Kidney (tissue), 14 donors: ENCODE results near the gene GADD45A. TPM values are rescaled to one million over a fixed set of nuclear protein-coding genes. Genes with fewer than 3 reads are reported as not detected.

Experiments
- DNase-seq, 5 donors: peaks; one replicate each; pipeline ENCODE4 v3.0.0-alpha.2; 2013 to 2020
- FAIRE-seq: peaks from 2 replicates; lab custom pipeline; 2012; peaks lifted over from hg19 to GRCh38; lab: Jason Lieb, UNC
- H3K27ac ChIP-seq, 2 donors: one replicate each; pipeline ENCODE4 v1.7.0; 2013; ENCODE audit warnings: low read depth in 2 of 2, low read length in 2 of 2, inconsistent platforms in 1 of 2
- H3K27me3 ChIP-seq: one replicate; pipeline ENCODE4 v1.7.1; 2013; ENCODE audit warnings: low read length, inconsistent platforms; ENCODE audit not compliant: control insufficient read depth, insufficient read depth
- H3K36me3 ChIP-seq, 3 donors: one replicate each; pipeline versions ENCODE4 v1.7.0 to v1.7.1; 2013; ENCODE audit warnings: low read length in 3 of 3, control low read depth in 1 of 3, inconsistent platforms in 1 of 3; ENCODE audit not compliant: insufficient read depth in 3 of 3, control insufficient read depth in 2 of 3
- H3K4me1 ChIP-seq, 3 donors: one replicate each; pipeline versions ENCODE4 v1.7.0 to v1.7.1; 2013; ENCODE audit warnings: low read length in 3 of 3, inconsistent platforms in 1 of 3, low read depth in 1 of 3; ENCODE audit not compliant: control insufficient read depth in 2 of 3, insufficient read depth in 2 of 3
- H3K4me3 ChIP-seq, 3 donors: one replicate each; pipeline versions ENCODE4 v1.7.0 to v1.8.1; 2013; ENCODE audit warnings: low read length in 3 of 3, control low read depth in 1 of 3, inconsistent platforms in 1 of 3
- H3K9ac ChIP-seq, 3 donors: one replicate each; pipeline versions ENCODE4 v1.7.0 to v1.7.1; 2013; ENCODE audit warnings: low read length in 3 of 3, control low read depth in 1 of 3, inconsistent platforms in 1 of 3
- H3K9me3 ChIP-seq, 3 donors: one replicate each; pipeline versions ENCODE4 v1.7.0 to v1.7.1; 2013; ENCODE audit warnings: low read length in 3 of 3, control low read depth in 1 of 3, inconsistent platforms in 1 of 3; ENCODE audit not compliant: control insufficient read depth in 2 of 3, insufficient read depth in 1 of 3
- CTCF ChIP-seq: IDR thresholded peaks from 3 replicates; pipeline ENCODE4 v1.5.1; 2012; ENCODE audit warnings: mild to moderate bottlenecking, moderate library complexity, borderline replicate concordance; ENCODE audit not compliant: insufficient read depth; ENCODE audit errors: extremely low read depth
- intact Hi-C: fragments of 100-400 bp; cut with DNase I; formaldehyde crosslinking; loops from one replicate; pipeline ENCODE4 v1.11.1; 2022
- polyA plus RNA-seq: library from polyadenylated mRNA; stranded (reverse); fragments of 350-450 nt; fragmentation: Illumina TruSeq; extraction: RNeasy Lipid Tissue Mini Kit (QIAGEN cat#74804); gene quantifications from one replicate; pipeline ENCODE4 v1.2.3, GENCODE V29; 2014; ENCODE audit warnings: low read depth, low replicate concordance; ENCODE audit not compliant: insufficient read depth
- total RNA-seq: library from RNA; stranded (reverse); fragmentation: NEBNext Ultra II Directional; extraction: Animal tissue kit (Norgen Biotek cat#: 25700); gene quantifications from one replicate; pipeline ENCODE4 v1.2.1, GENCODE V29; 2021
- donor health status: control.
- donor health status: control.
- donor health status: control.
- donor health status: control.
- donor health status: control.
- donor health status: DM: yes; HTN: yes; CAD: no.
- donor health status: Normal renal cell carcinoma (clear cell type).

GADD45A gene
- total and polyA plus RNA-seq, 2 donors from 2014 or later, result 85.6 to 218 TPM

DNA sequence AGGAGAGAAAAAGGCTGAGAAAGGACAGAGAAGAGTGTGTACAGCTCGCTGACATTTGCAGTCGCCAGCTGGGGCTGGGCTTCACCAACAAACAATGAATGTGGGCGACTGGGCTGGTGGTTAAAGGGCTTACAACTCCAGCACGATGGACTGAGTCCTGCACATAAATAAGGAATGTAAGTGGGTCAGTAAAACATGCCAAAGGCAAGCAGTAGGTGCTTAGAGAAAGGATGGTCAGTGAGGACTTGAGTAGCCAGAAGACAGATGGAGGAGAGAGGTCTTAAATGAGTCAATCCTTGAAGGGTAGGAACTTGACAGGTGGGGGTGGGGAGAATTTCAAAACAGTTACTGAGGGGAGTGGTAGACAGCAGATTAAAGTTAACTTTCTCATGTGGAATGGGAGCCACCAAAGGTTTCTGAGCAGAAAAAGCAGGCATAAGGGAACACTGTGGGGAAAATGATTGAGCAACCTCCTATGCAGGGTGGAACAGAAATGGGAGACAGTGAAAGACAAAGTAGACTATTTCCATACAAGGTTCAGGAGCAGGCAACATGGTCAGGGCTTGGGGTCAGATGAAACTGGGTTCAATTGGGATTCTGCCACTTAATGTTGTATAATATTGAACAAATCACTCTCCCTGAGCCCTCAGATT lies 37.4 kb downstream of the GADD45A start:
- TF ChIP-seq CTCF, result no peak
- Histone ChIP-seq H3K4me1 (peaks cover 5 to 47% (median 29%) of the 10 kb centered on the region in 3 donors), H3K9ac (peak overlapping the region in 1 of 3 donors; percentile 28), H3K27ac (peak overlapping the region in 1 of 2 donors; percentile 76), H3K4me3 (no peak overlapping the region), H3K27me3 (no peaks in the 10 kb centered on the region), H3K9me3 (no peaks in the 10 kb centered on the region), H3K36me3 (no peaks in the 10 kb centered on the region)
- DNase-seq, result no peak
- no peak for FAIRE-seq
- intact Hi-C loops, result no loop called here

DNA sequence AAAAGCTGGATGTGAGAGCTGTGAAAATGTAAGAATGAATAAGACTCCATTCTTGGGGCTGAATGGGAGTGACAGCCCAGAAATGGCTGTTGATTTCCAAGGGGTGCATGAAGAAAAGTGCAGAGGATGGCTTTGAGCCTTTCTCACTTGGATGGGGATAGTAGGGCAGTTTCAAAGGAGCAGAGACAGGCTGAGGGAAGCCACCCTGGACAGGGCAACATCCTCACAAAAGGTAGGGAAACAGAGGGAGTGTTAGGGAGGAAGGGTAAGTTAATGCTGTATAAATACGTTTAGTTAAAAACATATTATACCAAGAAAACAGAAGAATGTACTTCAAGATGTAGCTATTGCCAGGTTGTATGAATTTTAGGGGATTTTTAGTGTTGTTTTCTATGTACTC lies 38.1 kb downstream of the GADD45A start:
- peak overlapping the region; percentile 72 to 76 for H3K27ac ChIP-seq
- no peak for TF ChIP-seq CTCF
- peaks cover 5 to 40% (median 26%) of the 10 kb centered on the region in 3 donors for H3K4me1 ChIP-seq
- H3K9me3 ChIP-seq, result no peaks in the 10 kb centered on the region
- H3K4me3 ChIP-seq, result no peak overlapping the region
- FAIRE-seq (no peak), DNase-seq (no peak)
- intact Hi-C loops, result no loop called here
- no peaks in the 10 kb centered on the region for H3K36me3 ChIP-seq
- no peaks in the 10 kb centered on the region for H3K27me3 ChIP-seq
- peak overlapping the region in 1 of 3 donors; percentile 28 for H3K9ac ChIP-seq

DNA sequence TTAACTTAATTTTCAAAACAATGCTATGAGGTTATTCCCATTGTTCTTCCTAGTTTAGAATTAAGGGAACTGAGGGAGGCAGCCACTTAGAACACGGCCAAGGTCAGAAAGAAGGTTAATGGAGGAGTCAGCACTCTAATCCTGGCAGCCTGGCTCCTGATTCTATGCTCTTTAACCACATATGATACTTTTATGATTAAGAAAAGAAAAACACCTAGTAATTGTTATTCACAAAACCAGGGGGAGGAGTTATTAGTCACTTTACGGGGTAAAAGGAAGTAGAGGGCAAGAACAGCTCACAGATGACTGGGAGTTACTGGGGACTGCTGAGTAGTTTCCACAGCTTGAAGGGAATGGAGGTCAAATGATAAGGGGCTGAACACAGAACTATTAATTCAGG lies 38.6 kb downstream of the GADD45A start:
- H3K4me1 ChIP-seq, result peaks cover 5 to 38% (median 24%) of the 10 kb centered on the region in 3 donors
- no peaks in the 10 kb centered on the region for H3K27me3 ChIP-seq
- intact Hi-C loops, result no loop called here
- peak overlapping the region in 1 of 3 donors; percentile 21 for H3K9ac ChIP-seq
- H3K36me3 ChIP-seq, result no peaks in the 10 kb centered on the region
- H3K9me3 ChIP-seq, result no peaks in the 10 kb centered on the region
- FAIRE-seq (no peak), DNase-seq (no peak)
- no peak overlapping the region for H3K4me3 ChIP-seq
- peak overlapping the region; percentile 68 to 76 for H3K27ac ChIP-seq
- TF ChIP-seq CTCF, result no peak
